ENCODE measurements around the gene L3MBTL2.

DNA sequence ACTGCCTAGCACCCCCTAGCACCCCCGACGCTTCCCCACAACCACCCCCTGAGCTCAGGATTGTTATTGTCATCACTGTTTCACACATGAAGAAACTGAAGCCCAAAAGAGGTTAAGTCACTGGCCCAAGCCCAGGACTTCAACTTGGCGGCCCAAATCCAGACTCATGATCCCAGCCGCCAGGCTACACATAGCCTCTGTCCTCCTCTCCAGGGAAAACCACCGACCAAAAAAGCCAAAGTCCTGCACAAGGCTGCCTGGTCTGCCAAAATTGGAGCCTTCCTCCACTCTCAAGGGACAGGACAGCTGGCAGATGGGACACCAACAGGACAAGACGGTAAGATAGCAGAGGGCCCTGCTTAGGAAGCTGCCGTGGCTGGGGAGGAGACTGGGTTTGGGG, 10.8 kb downstream of the L3MBTL2 start:
- TF ChIP-seq CTCF (IDR thresholded peaks at IDR 0.05 in 8 of 11, conservative IDR thresholded peaks at IDR 0.05 in 3 of 11) (no peak), POLR2A (IDR thresholded peaks at IDR 0.05) (no peak)

Data from spleen (tissue), 7 donors.